Uterus (tissue), 2 donors: Measurements from ENCODE around the gene TSPAN7.

Experiments used
- CTCF ChIP-seq, 4 experiments: fragments of 200-600 bp in 2 of 4; fragments of 450-650 bp in 2 of 4; sonication (generic) in 2 of 4; IDR thresholded peaks; one replicate each; pipeline ENCODE4 v1.5.1; 2016 to 2019; ENCODE audit warnings: antibody characterized with exemption in 4 of 4, mild to moderate bottlenecking in 2 of 4, moderate library complexity in 1 of 4
- POLR2A ChIP-seq, 2 donors: fragments of 450-650 bp; IDR thresholded peaks; one replicate each; pipeline ENCODE4 v1.6.1; 2016; ENCODE audit warnings: antibody characterized with exemption in 2 of 2, mild to moderate bottlenecking in 1 of 2, moderate library complexity in 1 of 2

- TF ChIP-seq CTCF (IDR thresholded peaks at IDR 0.05), result no peak
- no peak for TF ChIP-seq POLR2A (IDR thresholded peaks at IDR 0.05)
Observed at GRCh38 chrX:38606821-38607220, 45.5 kb downstream of the TSPAN7 start.
